HG02610 (cell line): ENCODE data around the gene SORL1.

Source experiments
- ATAC-seq: cut with Tn5 transposase; IDR thresholded peaks from one replicate; pipeline ENCODE4 v1.9.1; 2021; ENCODE audit warnings: mild to moderate bottlenecking, moderate library complexity; ENCODE audit not compliant: unreplicated experiment

The SORL1 gene

DNA sequence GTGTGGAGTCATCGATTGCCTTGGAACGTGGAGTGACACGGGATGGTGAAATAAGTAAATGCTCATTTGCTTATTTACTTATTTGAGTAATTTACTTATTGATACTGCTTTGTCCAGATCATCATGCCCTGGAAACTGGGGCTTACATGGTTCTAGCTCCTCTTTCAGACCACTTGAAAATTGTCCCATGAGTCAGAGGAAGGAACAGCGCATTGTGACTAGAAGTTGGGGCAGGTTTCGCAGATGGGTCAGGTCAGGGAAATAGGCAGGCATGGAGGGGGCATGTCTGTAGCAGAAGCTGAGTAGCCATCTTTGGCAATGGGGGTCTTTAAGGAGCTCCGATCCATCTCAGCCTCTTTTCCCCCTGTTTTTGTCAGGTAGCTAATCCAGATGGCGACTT, 104.8 kb downstream of the SORL1 start:
- ATAC-seq = peak; percentile 5

DNA sequence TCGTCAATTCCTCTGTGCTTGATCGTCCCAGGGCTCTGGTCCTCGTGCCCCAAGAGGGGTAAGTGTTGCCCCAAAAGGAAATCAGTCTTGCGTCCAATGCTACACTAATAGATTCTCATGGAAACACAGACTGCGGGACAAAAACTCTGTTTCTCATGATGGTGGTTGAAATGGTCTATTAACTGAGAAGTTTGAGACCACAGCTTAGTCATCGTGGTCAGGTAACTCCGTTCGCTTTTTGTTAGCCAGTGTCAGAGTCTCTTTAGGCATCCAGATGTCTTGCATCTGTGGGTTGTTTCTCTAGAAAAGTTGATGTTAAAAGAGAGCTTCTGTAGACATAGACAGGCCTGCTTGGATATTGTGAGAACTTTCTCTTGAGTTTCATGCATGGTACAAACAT, 105.2 kb downstream of the SORL1 start:
- peak; percentile 87 for ATAC-seq

DNA sequence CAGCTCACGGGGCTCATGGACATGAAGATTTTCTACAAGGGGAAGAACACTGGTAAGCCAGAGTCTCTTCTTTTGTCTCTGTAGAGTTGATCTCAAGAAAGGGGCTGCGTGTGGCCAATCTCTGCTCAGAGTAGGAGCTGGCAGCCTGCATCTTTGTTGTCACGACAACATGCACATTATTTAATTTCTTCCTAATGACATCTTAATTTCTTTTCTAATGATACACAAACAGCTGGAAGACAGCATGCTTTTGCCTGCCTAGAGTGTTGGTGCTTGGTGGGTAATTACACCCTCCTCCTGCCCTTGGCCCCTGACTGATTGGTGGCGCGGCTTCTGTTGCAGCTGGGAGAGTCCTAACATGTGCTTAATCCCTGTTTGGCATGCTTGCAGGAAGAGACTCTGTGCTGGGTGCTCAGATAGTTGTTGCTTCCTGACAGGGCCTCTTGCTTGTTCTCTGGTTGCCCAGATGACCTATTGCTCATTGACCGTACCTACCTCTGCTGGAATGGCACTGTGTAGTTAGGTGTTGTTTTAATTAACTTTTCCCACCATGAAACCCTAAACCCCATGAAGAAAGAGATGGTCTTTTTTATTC, 107.6 kb downstream of the SORL1 start:
- ATAC-seq = no peak

DNA sequence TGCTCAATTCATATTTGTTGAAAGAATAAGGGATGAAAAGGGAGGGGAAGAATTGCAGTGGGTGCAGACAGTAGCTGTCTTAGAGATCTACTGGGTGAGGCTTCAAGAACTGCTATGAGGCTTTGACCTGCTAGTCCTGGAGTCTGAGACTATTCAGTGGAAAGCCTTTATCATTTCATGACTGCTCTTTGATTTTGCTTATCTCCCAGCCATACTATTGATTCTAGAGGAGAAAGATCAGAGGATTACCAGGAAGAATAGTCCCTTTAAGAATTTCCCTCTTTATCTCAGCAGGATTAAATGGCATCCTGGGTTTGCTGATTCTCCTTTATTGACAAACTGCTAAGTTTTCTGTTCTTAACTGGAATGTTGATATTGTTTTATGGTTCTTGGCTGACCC, 108.1 kb downstream of the SORL1 start:
- no peak for ATAC-seq

DNA sequence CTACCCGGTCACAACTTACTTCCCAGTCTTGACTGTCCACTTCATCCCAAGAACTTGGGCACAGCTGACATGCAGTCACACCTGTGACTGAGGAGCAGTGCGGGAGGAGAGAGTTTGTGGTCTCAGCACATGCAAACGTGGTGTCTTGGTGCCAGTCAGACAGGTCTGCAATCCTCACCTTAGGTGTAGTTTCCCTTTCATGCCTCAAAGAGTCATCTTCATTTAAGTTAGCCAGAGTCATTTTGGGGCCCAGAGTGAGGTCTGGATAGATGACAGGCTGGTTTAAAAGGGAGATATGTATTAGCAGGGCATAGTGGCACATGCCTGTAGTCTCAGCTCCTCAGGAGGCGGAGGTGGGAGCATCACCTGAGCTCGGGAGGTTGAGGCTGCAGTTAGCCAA, 109.1 kb downstream of the SORL1 start:
- no peak for ATAC-seq

DNA sequence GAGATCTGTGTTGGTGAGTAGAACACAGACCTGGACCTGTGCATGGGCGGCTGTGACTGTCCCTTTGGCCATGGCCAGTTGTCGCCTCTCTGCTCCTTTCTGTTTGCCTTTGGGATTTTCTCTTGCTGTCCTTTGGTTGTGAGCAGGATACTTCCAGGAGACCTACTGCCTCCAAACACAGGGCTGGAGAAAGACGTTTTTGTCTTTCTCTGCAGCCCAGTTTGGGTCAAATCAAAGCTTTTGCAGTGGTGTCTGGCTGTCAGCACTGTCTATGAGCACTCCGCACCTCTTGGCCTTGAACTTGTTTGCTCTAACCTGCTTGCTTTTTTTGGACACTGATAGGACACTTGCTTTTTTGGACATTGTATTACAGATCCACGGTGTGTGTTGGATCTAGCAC, 109.6 kb downstream of the SORL1 start:
- no peak for ATAC-seq

DNA sequence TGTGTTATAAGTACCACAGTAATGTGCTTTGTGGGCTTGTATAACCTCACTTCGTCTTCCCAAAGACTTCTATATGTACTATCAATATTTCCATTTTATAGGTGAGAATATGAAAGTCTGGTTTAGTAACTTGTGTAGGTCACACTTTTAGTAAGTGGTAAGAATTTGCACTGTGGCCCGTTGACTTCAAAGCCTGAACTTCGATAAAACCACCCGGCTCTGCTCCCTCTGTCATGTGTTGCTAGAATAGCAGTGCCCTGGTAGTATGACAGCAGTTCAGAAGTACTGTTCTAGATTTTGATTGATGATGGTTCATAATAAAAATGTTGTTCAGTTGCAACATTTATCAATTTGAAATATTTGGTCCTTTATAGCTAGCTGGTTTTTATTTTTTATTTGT, 110.9 kb downstream of the SORL1 start:
- no peak for ATAC-seq

DNA sequence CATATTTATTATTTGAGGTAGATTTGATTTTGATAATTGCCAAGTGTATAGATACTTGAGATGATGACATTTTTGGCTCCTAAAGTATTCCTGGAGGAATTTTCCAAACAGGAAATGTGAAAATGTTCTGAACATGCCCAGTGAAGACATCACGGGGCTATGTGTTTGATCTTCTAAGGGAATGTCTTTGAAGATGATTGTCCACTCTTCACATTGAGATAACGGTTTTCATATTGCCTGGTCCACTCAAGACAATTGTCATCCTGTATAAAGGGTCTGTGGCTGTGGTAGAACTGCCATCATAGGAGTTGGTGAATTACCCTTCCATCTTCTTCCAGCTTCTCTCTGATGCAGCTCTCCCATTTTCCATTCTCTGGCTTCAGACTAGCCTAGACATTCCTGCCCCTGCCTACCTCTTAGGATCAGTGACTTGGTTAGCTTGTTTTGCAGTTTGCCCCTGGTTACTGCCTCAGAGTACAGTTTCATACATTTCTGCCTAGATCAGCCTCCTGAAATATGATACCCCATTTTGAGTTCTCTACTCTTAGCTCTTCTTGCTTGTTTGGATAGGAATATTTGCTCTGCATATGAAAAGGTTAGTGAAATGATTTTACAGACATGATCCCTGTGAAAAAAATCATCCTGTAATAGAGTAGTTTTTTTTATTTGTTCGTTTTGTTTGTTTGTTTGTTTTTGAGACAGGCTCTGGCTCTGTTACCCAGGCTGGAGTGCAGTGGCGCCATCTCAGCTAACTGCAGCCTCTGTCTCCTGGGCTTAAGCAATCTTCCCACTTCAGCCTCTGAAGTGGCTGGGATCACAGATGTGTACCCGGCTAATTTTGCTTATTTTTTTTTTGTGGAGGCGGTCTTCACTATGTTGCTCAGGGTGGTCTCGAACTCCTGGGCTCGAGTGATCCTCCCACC, 112.0 kb downstream of the SORL1 start:
- no peak for ATAC-seq

DNA sequence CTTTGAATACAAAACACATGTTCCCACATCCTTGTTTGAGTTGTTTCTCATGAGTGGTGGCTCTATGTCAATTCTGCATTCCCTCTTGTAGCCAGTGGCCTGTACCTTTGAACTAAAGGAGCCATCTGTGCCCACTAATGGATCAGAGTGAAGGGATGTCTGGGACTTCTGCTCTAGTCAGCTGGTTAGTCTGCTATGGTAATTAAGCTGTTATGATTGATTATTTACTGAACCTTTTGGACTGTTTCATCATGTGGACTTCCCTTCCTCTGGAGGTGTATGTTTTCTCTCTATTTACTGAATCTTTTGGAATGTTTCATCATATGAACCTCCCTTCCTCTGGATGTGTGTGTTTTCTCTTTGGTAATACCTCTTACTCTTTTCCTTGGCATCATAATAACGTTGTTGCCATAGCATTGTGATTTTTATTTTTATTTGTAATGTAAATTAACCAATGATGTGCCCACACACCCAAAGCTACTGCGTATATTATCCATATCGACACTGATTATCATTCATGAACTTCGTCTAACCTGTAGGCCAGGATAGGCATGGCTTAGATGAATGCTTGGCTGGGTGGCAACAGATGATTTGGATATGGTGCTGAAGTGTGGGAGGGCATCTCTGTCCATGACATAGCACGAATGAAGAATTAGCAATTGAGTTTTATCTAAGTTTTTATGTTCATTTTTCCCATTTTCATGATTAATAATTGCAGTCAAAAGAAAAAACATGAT, 113.0 kb downstream of the SORL1 start:
- ATAC-seq = no peak

DNA sequence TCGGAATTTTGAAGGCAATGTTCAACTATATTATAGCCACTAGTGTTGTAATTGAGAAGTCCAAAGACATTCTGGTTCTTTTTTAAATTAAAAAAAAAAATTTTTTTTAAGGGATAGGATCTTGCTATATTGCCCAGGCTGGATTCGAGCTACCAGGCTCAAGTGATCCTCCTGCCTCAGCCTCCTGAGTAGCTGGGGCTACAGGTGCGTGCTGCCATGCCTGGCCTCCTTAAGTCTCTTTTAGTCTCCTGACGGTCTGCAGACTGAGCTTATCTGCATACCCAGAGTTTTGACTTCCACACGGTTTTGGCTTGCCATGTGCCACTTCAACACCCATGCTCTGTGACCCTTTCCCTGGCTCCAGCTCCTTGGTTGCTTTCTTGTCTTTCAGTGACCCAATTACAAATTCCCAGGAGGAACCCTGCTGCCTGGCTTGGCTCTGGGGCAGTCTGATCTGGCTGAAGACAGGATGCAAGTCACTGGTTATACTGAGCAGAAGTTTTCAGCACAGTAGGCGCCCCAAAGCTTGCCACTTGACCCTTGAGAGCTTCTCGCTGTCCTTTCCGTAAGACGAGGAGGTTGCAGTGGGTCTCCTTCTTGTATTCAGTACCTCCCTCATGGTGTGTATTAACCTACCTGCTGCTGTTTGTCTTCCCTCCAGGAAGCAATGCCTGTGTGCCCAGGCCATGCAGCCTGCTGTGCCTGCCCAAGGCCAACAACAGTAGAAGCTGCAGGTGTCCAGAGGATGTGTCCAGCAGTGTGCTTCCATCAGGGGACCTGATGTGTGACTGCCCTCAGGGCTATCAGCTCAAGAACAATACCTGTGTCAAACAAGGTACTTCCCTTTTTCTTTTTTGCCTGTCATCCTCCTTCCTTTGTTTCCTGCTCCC, 114.4 kb downstream of the SORL1 start:
- ATAC-seq = no peak

DNA sequence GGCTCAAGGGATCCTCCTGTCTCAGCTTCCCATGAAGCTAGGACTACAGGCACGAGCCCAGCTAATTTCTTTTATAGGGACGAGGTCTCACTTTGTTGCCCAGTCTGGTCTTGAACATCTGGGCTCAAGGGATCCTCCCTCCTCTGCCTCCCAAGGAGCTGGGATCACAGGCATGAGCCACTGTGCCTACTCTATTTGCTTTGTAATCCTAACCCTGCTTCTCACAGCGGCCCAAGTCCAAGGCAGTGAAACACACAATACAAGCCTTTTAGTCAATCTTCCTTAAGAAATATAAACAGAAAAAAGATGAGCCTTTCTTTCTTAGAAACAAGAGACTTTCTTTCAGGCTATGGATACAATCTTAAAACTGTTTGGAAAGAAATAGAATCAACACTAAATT, 115.9 kb downstream of the SORL1 start:
- no peak for ATAC-seq

DNA sequence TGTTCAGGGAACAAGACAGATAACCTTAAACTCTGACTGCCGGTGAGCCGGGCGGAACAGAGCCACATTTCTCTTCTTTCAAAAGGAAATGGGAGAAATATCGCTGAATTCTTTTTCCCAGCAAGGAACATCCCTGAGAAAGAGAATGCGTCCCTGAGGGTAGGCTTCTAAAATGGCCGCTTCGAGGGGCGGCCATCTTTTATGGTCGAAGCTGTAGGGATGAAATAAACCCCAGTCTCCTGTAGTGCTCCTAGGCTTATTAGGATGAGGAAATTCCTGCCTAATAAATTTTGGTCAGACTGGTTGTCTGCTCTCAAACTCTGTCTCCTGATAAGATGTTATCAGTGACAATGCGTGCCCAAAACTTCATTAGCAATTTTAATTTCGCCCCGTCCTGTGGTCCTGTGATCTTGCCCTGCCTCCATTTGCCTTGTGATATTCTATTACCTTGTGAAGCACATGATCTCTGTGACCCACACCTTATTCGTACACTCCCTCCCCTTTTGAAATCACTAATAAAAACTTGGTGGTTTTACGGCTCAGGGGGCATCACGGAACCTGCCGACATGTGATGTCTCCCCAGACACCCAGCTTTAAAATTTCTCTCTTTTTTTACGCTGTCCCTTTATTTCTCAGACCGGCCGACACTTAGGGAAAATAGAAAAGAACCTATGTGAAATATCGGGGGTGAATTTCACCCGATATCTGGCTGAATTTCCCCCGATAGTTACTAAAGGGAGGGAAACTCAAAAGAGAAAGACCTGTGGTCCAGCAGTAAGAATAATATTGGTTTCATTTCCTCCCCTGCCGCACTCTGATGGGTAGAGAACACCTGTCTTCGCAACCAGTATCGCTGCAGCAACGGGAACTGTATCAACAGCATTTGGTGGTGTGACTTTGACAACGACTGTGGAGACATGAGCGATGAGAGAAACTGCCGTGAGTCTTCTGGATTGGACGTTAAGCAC, 117.5 kb downstream of the SORL1 start:
- peak; percentile 94 for ATAC-seq

DNA sequence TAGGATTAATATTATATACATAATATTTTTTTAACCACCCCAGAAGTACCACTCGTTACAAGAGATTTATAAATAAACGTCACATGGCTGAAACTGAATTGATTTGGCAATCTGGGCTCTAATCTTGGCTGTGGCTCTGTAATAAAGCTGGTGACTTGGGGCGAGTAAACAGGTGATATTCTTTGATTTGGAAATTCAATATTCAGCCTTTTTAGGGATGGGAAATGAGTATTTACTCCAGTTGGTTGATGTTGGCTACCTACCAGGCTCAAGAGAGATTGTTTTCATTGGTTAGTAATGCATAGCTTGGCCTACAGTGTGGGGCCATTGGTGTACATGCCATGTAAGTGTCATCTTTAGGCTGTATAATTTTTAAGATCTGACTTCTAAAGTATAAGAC, 118.3 kb downstream of the SORL1 start:
- no peak for ATAC-seq

DNA sequence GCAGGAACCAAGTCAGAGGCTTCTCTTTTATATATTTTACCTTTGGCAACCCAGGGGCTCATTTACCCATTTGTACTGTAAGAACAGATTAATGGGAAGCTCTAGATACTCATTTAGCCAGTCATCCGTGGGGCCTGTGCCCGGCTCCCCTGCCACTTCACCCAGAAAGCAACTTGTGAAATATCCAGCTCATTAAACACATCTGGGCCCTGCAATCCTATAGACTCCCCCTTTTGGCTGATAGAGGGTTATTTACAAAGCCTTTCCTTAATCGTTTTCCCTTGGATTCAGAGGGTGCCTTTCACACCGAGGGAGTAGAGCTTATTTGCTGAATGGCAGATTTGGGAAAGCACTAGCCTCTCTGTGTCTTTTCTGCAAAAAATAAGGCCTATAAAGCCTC, 119.4 kb downstream of the SORL1 start:
- ATAC-seq = no peak

DNA sequence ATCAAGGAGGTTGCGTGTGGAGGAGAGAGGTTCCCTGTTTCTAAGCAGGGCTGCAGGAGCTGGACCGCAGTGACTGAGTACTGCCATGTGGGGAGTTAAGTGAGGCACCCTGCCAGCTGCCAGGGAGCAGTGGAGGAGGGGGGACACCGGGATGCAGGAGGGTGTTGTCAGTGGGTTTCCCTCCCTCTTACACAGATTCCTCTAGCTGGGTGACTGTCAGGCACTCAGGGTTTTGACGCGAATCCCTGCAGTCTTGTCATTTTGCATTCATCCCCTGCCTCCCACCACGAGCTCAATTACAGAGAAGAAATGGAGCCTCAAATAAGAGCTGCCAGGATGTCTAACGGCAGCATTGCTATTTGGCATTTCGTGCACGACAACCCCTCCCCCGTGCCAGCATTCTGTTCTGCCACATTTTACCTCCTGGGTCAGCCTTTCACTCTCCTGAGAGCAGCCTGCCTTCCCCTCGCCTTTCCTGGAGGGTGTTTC, 120.5 kb downstream of the SORL1 start:
- ATAC-seq = no peak

DNA sequence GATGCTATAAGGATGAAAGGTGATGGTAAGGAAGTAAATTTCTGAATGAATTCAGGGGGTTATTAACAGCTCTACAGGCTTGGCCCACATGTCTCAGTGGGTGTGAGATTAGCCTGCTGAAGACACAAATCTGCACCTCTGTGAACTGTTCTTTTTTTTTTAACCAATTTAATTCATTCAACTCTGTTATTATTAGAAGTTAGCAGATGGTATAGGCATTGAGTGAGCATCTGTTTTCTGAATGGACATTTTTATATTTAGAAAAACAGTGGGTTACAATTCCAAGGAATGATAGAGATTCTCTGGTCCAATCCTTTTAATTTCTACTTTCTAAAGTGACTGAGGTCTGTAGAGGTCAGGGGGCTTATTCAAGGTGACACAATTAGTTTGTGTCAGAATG, 122.7 kb downstream of the SORL1 start:
- no peak for ATAC-seq

DNA sequence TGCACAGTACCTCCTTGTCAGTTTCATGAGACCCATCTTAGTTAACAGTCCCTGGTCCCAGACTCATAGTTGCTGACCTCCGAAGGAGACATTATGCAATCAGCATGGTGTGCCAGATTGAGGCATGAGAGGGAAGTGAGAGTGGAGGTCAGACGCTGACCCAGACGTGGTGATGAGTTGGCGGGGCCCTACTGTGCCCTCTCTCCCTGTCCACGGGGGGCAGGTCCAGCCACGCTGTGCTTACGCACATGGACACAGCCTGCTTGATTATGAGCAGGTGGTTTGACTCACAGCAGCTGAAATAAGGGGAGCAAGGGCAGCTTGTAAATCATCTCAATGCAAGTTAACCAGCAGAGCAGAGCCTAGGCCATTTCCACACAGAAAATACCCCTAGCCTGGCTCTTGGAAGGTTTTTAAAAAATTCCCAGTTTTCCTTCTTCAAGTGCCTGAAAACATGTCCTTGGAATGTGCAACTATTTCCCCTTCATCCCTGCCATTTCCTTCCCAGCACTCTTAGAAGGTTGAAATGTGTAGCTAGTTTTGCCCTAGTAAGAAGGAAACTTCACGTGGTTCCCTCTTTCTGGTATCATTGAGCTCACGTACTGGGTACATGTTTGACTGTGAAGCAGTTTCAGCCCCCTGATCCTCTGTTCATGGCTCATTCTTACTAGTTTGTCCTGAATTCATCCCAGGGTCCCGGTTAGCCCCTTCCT, 123.3 kb downstream of the SORL1 start:
- peak; percentile 63 for ATAC-seq

DNA sequence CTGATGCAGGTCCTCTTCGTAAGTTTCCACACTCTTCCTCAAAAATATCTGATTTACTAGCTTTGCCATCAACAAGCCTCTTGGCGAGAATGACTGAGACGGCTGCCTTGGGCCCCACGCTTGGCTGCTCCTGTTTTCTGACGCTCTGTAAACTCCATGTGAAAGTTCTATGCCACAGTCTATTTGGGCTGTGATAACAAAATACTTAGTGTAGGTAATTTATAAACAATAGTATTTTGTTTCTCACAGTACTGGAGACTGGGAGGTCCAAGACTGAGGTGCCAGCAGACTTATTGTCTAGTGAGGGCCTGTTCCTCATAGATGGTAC, 123.8 kb downstream of the SORL1 start:
- ATAC-seq = peak; percentile 36

DNA sequence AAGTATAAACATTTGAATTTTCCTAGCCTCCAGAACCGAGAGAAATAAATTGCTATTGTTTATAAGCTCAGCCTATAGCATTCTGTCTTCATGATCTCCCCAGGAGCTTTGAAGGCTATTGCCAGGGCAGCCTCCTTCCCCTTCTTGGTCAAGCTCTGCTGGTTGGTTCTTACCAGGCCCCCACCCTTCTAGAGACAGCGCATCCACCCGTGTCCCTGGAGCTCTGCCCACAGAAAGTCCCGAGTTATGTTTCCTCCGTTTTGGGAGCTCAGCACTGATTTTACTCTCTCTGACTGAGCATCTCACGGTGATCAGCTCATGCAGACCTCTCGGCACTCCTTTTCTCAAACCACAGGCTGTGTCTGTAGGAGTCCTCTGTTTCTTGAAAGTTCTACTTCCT, 124.4 kb downstream of the SORL1 start:
- ATAC-seq = no peak
